Endodermal cell (in vitro differentiated cells): ENCODE data around the gene EMC9. TPM values are rescaled to one million over a fixed set of nuclear protein-coding genes. Genes with fewer than 3 reads are reported as not detected.

Experiments
- DNase-seq: peaks from one replicate; pipeline ENCODE4 v3.0.0-alpha.2; 2017
- H3K27ac ChIP-seq: 2 replicates; pipeline ENCODE4 v1.5.1; 2013; ENCODE audit warnings: mild to moderate bottlenecking, low read depth, low read length, moderate library complexity
- H3K27me3 ChIP-seq: 2 replicates; pipeline ENCODE4 v1.6.1; 2013; ENCODE audit warnings: mild to moderate bottlenecking, low read length, moderate library complexity; ENCODE audit not compliant: insufficient read depth, control insufficient read depth, poor library complexity, severe bottlenecking
- H3K36me3 ChIP-seq: 2 replicates; pipeline ENCODE4 v1.7.0; 2013; ENCODE audit warnings: mild to moderate bottlenecking, low read length, moderate library complexity; ENCODE audit not compliant: control insufficient read depth, insufficient read depth
- H3K4me1 ChIP-seq: one replicate; pipeline ENCODE4 v1.7.0; 2013; ENCODE audit warnings: low read length; ENCODE audit not compliant: control insufficient read depth, insufficient read depth
- H3K4me3 ChIP-seq: 2 replicates; pipeline ENCODE4 v1.5.1; 2013; ENCODE audit warnings: mild to moderate bottlenecking, low read length, moderate library complexity
- H3K9ac ChIP-seq: 2 replicates; pipeline ENCODE4 v1.6.1; 2013; ENCODE audit warnings: mild to moderate bottlenecking, low read length, moderate library complexity; ENCODE audit not compliant: poor library complexity, severe bottlenecking; ENCODE audit errors: extremely low read depth
- H3K9me3 ChIP-seq: 2 replicates; pipeline ENCODE4 v1.6.1; 2013; ENCODE audit warnings: mild to moderate bottlenecking, low read length, moderate library complexity; ENCODE audit not compliant: control insufficient read depth
- H3K27ac Mint-ChIP-seq: 2 replicates; pipeline ENCODE4 v1.8.0; 2020; ENCODE audit warnings: mixed read lengths
- H3K27me3 Mint-ChIP-seq: 2 replicates; pipeline ENCODE4 v1.8.0; 2021; ENCODE audit warnings: mild to moderate bottlenecking, mixed read lengths; ENCODE audit not compliant: insufficient read depth
- H3K36me3 Mint-ChIP-seq: 2 replicates; pipeline ENCODE4 v1.8.0; 2020; ENCODE audit warnings: low read depth, mixed read lengths
- H3K4me1 Mint-ChIP-seq: 2 replicates; pipeline ENCODE4 v1.8.0; 2020; ENCODE audit warnings: mixed read lengths
- H3K4me3 Mint-ChIP-seq: 2 replicates; pipeline ENCODE4 v1.8.0; 2020; ENCODE audit warnings: mild to moderate bottlenecking, moderate library complexity, mixed read lengths
- H3K9me3 Mint-ChIP-seq: 2 replicates; pipeline ENCODE4 v1.8.0; 2020; ENCODE audit warnings: mild to moderate bottlenecking, mixed read lengths
- CTCF ChIP-seq: fragments of 200-600 bp; sonication (generic); conservative IDR thresholded peaks from 2 replicates; pipeline ENCODE4 v1.5.0; 2021; ENCODE audit warnings: antibody characterized with exemption, mild to moderate bottlenecking
- WGBS, 2 experiments: methylation state at CpG; one replicate each; pipeline versions ENCODE4 v1.1.5 to v1.1.7; 2013; ENCODE audit warnings: missing lambda C conversion rate in 2 of 2, mixed read lengths in 1 of 2; ENCODE audit not compliant: insufficient coverage in 1 of 2, insufficient read length in 1 of 2; 5-methylcytosine and 5-hydroxymethylcytosine counted together
- total RNA-seq, 2 donors: library from RNA; stranded (reverse); fragmentation: NEBNext Ultra II Directional in 1 of 2; extraction: Animal tissue kit (Norgen Biotek cat#: 25700) in 1 of 2; gene quantifications; 2 replicates in 1 of 2; 3 replicates in 1 of 2; pipeline ENCODE4 v1.2.1, GENCODE V29; 2021

EMC9 gene
- total RNA-seq, 2 donors from 2014 or later, result 34.0 to 39.5 TPM

GRCh38 chr14:24115422-24116127, 25.8 kb downstream of the EMC9 start:
- WGBS, 2 experiments, result 9 to 12% methylated on average over 11 to 14 of the region's 14 CpGs
- peak overlapping the region; percentile 99 for H3K27ac Mint-ChIP-seq

GRCh38 chr14:24114532-24115421, 26.6 kb downstream of the EMC9 start, which contains the start of the genes DCAF11 and NRL:
DCAF11 (plus strand) TSS chr14:24114777; CDS start chr14:24115595, 818 bp downstream.
NRL (minus strand) TSS chr14:24114949; CDS start chr14:24082848, 32,101 bp downstream.
- peaks cover 15% of the 10 kb centered on the region for H3K4me1 Mint-ChIP-seq
- H3K36me3 Mint-ChIP-seq, result peaks cover 28% of the 10 kb centered on the region
- 0% methylated on average over 17 to 65 of the region's 65 CpGs for WGBS, 2 experiments
- no peaks in the 10 kb centered on the region for H3K27me3 ChIP-seq
- peak; percentile 99 for DNase-seq
- peak within 1 kb of the TSS; percentile 87 for H3K4me3 Mint-ChIP-seq
- TF ChIP-seq CTCF, result no peak
- no peaks in the 10 kb centered on the region for H3K4me1 ChIP-seq
- no peaks in the 10 kb centered on the region for H3K9me3 Mint-ChIP-seq
- H3K36me3 ChIP-seq, result peaks cover 32% of the 10 kb centered on the region
- H3K9me3 ChIP-seq, result no peaks in the 10 kb centered on the region
- H3K27ac ChIP-seq, result peak within 1 kb of the TSS; percentile 90
- H3K27me3 Mint-ChIP-seq, result no peaks in the 10 kb centered on the region
- H3K27ac Mint-ChIP-seq, result peak within 1 kb of the TSS; percentile 99
- peak within 1 kb of the TSS; percentile 94 for H3K4me3 ChIP-seq
- H3K9ac ChIP-seq, result peak within 1 kb of the TSS; percentile 78

More at GRCh38 chr14:24115422-24116127, 25.8 kb downstream of the EMC9 start:
- Histone ChIP-seq H3K27ac (no peak overlapping the region), H3K4me1 (no peaks in the 10 kb centered on the region), H3K27me3 (no peaks in the 10 kb centered on the region), H3K9me3 (no peaks in the 10 kb centered on the region), H3K4me3 (peak overlapping the region; percentile 94), H3K36me3 (peaks cover 34% of the 10 kb centered on the region), H3K9ac (peak overlapping the region; percentile 54)
- TF ChIP-seq CTCF, result no peak
- Mint-ChIP-seq H3K9me3 (no peaks in the 10 kb centered on the region), H3K27me3 (no peaks in the 10 kb centered on the region), H3K4me3 (peak overlapping the region; percentile 87), H3K36me3 (peaks cover 31% of the 10 kb centered on the region), H3K4me1 (peaks cover 15% of the 10 kb centered on the region)
- no peak for DNase-seq

- Histone ChIP-seq H3K4me1 (no peaks in the 10 kb centered on the region), H3K27me3 (no peaks in the 10 kb centered on the region), H3K9me3 (no peaks in the 10 kb centered on the region), H3K4me3 (peak overlapping the region; percentile 94), H3K27ac (peak overlapping the region; percentile 90), H3K9ac (peak overlapping the region; percentile 78), H3K36me3 (peaks cover 24% of the 10 kb centered on the region)
- no peak for TF ChIP-seq CTCF
- peak overlapping the region; percentile 87 for H3K4me3 Mint-ChIP-seq
- peaks cover 16% of the 10 kb centered on the region for H3K4me1 Mint-ChIP-seq
- 0% methylated on average over 24 to 42 of the region's 42 CpGs for WGBS, 2 experiments
- H3K36me3 Mint-ChIP-seq, result peaks cover 21% of the 10 kb centered on the region
- no peaks in the 10 kb centered on the region for H3K27me3 Mint-ChIP-seq
- peak overlapping the region; percentile 99 for H3K27ac Mint-ChIP-seq
- H3K9me3 Mint-ChIP-seq, result no peaks in the 10 kb centered on the region
- peak; percentile 94 for DNase-seq
Measured at GRCh38 chr14:24113801-24114531, 27.4 kb downstream of the EMC9 start.
